OCI-LY1 (cell line): ENCODE data around the gene TRIM6.
"Not testable (repeated sequence)": the region's sequence is repeated elsewhere in the genome, so short reads cannot be mapped to it uniquely, and the experiment has no call there.

Source experiments
- H2AFZ ChIP-seq: fragments of 200-600 bp; sonication (generic), shearing (Covaris generic); 2 replicates; pipeline ENCODE4 v1.6.0; 2014; ENCODE audit warnings: antibody characterized with exemption, mild to moderate bottlenecking, low read length
- H3F3A ChIP-seq: fragments of 200-600 bp; sonication (generic), shearing (Covaris generic); 2 replicates; pipeline ENCODE4 v1.6.0; 2014; ENCODE audit warnings: mild to moderate bottlenecking, antibody characterized with exemption, low read length, moderate library complexity; ENCODE audit not compliant: insufficient read depth
- H3K27ac ChIP-seq: fragments of 200-600 bp; sonication (generic); 2 replicates; pipeline ENCODE4 v1.5.1; 2014; ENCODE audit warnings: low read length, mixed run types, mild to moderate bottlenecking, low read depth; ENCODE audit not compliant: poor library complexity, severe bottlenecking
- H3K27me3 ChIP-seq: fragments of 200-600 bp; sonication (generic); 2 replicates; pipeline ENCODE4 v1.6.0; 2014; ENCODE audit warnings: antibody characterized with exemption, mild to moderate bottlenecking, low read length, moderate library complexity; ENCODE audit not compliant: insufficient read depth
- H3K36me3 ChIP-seq: fragments of 200-600 bp; sonication (generic); 2 replicates; pipeline ENCODE4 v1.6.1; 2014; ENCODE audit warnings: mild to moderate bottlenecking, antibody characterized with exemption, low read length, moderate library complexity, mixed read lengths; ENCODE audit not compliant: insufficient read depth
- H3K4me1 ChIP-seq: fragments of 200-600 bp; sonication (generic); 2 replicates; pipeline ENCODE4 v1.5.1; 2014; ENCODE audit warnings: mild to moderate bottlenecking, low read length, moderate library complexity; ENCODE audit not compliant: insufficient read depth, severe bottlenecking
- H3K4me2 ChIP-seq: fragments of 200-600 bp; sonication (generic), shearing (Covaris generic); 2 replicates; pipeline ENCODE4 v1.6.1; 2014; ENCODE audit warnings: low read length
- H3K4me3 ChIP-seq: fragments of 200-600 bp; sonication (generic); 2 replicates; pipeline ENCODE4 v1.5.1; 2014; ENCODE audit warnings: low read length, low read depth, mild to moderate bottlenecking, mixed read lengths; ENCODE audit not compliant: poor library complexity, severe bottlenecking
- H3K79me2 ChIP-seq: fragments of 200-600 bp; shearing (Covaris generic); 2 replicates; pipeline ENCODE4 v1.6.1; 2016; ENCODE audit warnings: mixed run types, low read length, mixed read lengths; ENCODE audit not compliant: insufficient read depth
- H3K9ac ChIP-seq: fragments of 200-600 bp; sonication (generic), shearing (Covaris generic); 2 replicates; pipeline ENCODE4 v1.6.1; 2014; ENCODE audit warnings: mild to moderate bottlenecking, low read length, mixed read lengths
- H3K9me2 ChIP-seq: fragments of 200-600 bp; sonication (generic), shearing (Covaris generic); 2 replicates; pipeline ENCODE4 v1.6.1; 2014; ENCODE audit warnings: low read depth, mild to moderate bottlenecking, low read length, mixed read lengths
- H3K9me3 ChIP-seq: fragments of 200-600 bp; shearing (Covaris generic); 2 replicates; pipeline ENCODE4 v1.6.1; 2014; ENCODE audit warnings: low read length, mixed read lengths
- H4K20me1 ChIP-seq: fragments of 200-600 bp; sonication (generic), shearing (Covaris generic); 2 replicates; pipeline ENCODE4 v1.6.0; 2016; ENCODE audit warnings: mild to moderate bottlenecking, low read length; ENCODE audit not compliant: insufficient read depth
- CTCF ChIP-seq: fragments of 200-600 bp; sonication (generic), shearing (Covaris generic); IDR thresholded peaks from 2 replicates; pipeline ENCODE4 v1.5.1; 2017; ENCODE audit warnings: mild to moderate bottlenecking, antibody characterized with exemption, low read length, moderate library complexity, mixed read lengths
- EZH2 ChIP-seq: fragments of 200-600 bp; sonication (generic), shearing (Covaris generic); IDR thresholded peaks from 2 replicates; pipeline ENCODE4 v1.8.0; 2017; ENCODE audit warnings: borderline replicate concordance, mixed run types, mild to moderate bottlenecking, antibody characterized with exemption, low read length, moderate library complexity, mixed read lengths

Gene TRIM6

GRCh38 chr11:5581014-5581413, 15.4 kb upstream of the TRIM6 start:
- no peaks in the 10 kb centered on the region for H3F3A ChIP-seq
- H3K27me3 ChIP-seq: no peaks in the 10 kb centered on the region
- H3K27ac ChIP-seq: no peak overlapping the region
- H3K79me2 ChIP-seq: no peaks in the 10 kb centered on the region
- no peak overlapping the region for H3K4me2 ChIP-seq
- no peak for TF ChIP-seq EZH2
- TF ChIP-seq CTCF: no peak
- H3K36me3 ChIP-seq: no peaks in the 10 kb centered on the region
- no peaks in the 10 kb centered on the region for H4K20me1 ChIP-seq
- H3K9me3 ChIP-seq: no peaks in the 10 kb centered on the region
- H3K4me1 ChIP-seq: no peaks in the 10 kb centered on the region
- H2AFZ ChIP-seq: no peak overlapping the region
- H3K9me2 ChIP-seq: no peaks in the 10 kb centered on the region
- H3K4me3 ChIP-seq: no peak overlapping the region
- H3K9ac ChIP-seq: no peak overlapping the region

- not testable (repeated sequence) for H3K9me2 ChIP-seq, H2AFZ ChIP-seq, H3K27ac ChIP-seq, H3F3A ChIP-seq, H4K20me1 ChIP-seq, H3K36me3 ChIP-seq, H3K79me2 ChIP-seq, H3K4me2 ChIP-seq, H3K4me1 ChIP-seq, H3K4me3 ChIP-seq, H3K9me3 ChIP-seq, H3K9ac ChIP-seq, H3K27me3 ChIP-seq
These were observed 12.0 kb upstream of the TRIM6 start for GRCh38 chr11:5584458-5584857.

- H3K9ac ChIP-seq, H2AFZ ChIP-seq, H3K9me2 ChIP-seq, H3K4me2 ChIP-seq, H3K27ac ChIP-seq, H3K27me3 ChIP-seq, H3K4me1 ChIP-seq, H3K36me3 ChIP-seq, H3K4me3 ChIP-seq, H4K20me1 ChIP-seq, H3F3A ChIP-seq, H3K9me3 ChIP-seq, H3K79me2 ChIP-seq: not testable (repeated sequence)
These were observed 6.5 kb upstream of the TRIM6 start for GRCh38 chr11:5589906-5590305.

- H3K4me3 ChIP-seq: no peak overlapping the region
These were observed 4.8 kb upstream of the TRIM6 start for GRCh38 chr11:5591613-5592012.

More at GRCh38 chr11:5591613-5592012, 4.8 kb upstream of the TRIM6 start:
- H3K36me3 ChIP-seq: no peaks in the 10 kb centered on the region
- no peak overlapping the region for H3K27ac ChIP-seq
- H3K9me2 ChIP-seq: no peaks in the 10 kb centered on the region
- H4K20me1 ChIP-seq: no peaks in the 10 kb centered on the region
- H3K9ac ChIP-seq: no peak overlapping the region
- H3K4me2 ChIP-seq: no peak overlapping the region
- H3F3A ChIP-seq: no peaks in the 10 kb centered on the region
- H3K4me1 ChIP-seq: no peaks in the 10 kb centered on the region
- no peaks in the 10 kb centered on the region for H3K79me2 ChIP-seq
- H2AFZ ChIP-seq: no peak overlapping the region
- H3K27me3 ChIP-seq: no peaks in the 10 kb centered on the region
- TF ChIP-seq EZH2 (no peak), CTCF (no peak)
- no peaks in the 10 kb centered on the region for H3K9me3 ChIP-seq
